ENCODE measurements around the gene NFATC1.

The NFATC1 gene

GRCh38 chr18:79470547-79470946 is 74.8 kb downstream of the NFATC1 start:
- Histone ChIP-seq H3K27ac (ENCODE audit: poor library complexity, severe bottlenecking) (no peak overlapping the region), H3K4me3 (ENCODE audit: severe bottlenecking) (no peak overlapping the region), H3K27me3 (ENCODE audit: insufficient read depth, poor library complexity, severe bottlenecking) (no peaks in the 10 kb centered on the region), H3K9me3 (ENCODE audit: severe bottlenecking) (no peaks in the 10 kb centered on the region), H3K36me3 (ENCODE audit: low read depth) (no peaks in the 10 kb centered on the region), H3K4me1 (ENCODE audit: insufficient read depth, poor library complexity, severe bottlenecking) (no peaks in the 10 kb centered on the region)
- no peak for TF ChIP-seq CTCF (IDR thresholded peaks at IDR 0.05; ENCODE audit: poor library complexity, severe bottlenecking)
- ATAC-seq (ENCODE audit: low read depth) (no peak), DNase-seq (ENCODE audit: low spot score) (no peak)

- Histone ChIP-seq H3K27me3 (ENCODE audit: insufficient read depth, poor library complexity, severe bottlenecking) (no peaks in the 10 kb centered on the region), H3K9me3 (ENCODE audit: severe bottlenecking) (no peaks in the 10 kb centered on the region), H3K36me3 (ENCODE audit: low read depth) (no peaks in the 10 kb centered on the region), H3K27ac (ENCODE audit: poor library complexity, severe bottlenecking) (no peak overlapping the region), H3K4me1 (ENCODE audit: insufficient read depth, poor library complexity, severe bottlenecking) (no peaks in the 10 kb centered on the region), H3K4me3 (ENCODE audit: severe bottlenecking) (no peak overlapping the region)
- ATAC-seq (ENCODE audit: low read depth) (no peak), DNase-seq (ENCODE audit: low spot score) (no peak)
- TF ChIP-seq CTCF (IDR thresholded peaks at IDR 0.05; ENCODE audit: poor library complexity, severe bottlenecking), result no peak
Measured at GRCh38 chr18:79471046-79471445, 75.3 kb downstream of the NFATC1 start.

GRCh38 chr18:79471597-79471996 is 75.9 kb downstream of the NFATC1 start:
- H3K36me3 ChIP-seq (ENCODE audit: low read depth), result no peaks in the 10 kb centered on the region
- no peak overlapping the region for H3K4me3 ChIP-seq (ENCODE audit: severe bottlenecking)
- no peak overlapping the region for H3K27ac ChIP-seq (ENCODE audit: poor library complexity, severe bottlenecking)
- TF ChIP-seq CTCF (IDR thresholded peaks at IDR 0.05; ENCODE audit: poor library complexity, severe bottlenecking), result no peak
- no peak for ATAC-seq (ENCODE audit: low read depth)
- no peaks in the 10 kb centered on the region for H3K27me3 ChIP-seq (ENCODE audit: insufficient read depth, poor library complexity, severe bottlenecking)
- DNase-seq (ENCODE audit: low spot score), result no peak
- no peaks in the 10 kb centered on the region for H3K4me1 ChIP-seq (ENCODE audit: insufficient read depth, poor library complexity, severe bottlenecking)
- no peaks in the 10 kb centered on the region for H3K9me3 ChIP-seq (ENCODE audit: severe bottlenecking)

- no peak for TF ChIP-seq CTCF (IDR thresholded peaks at IDR 0.05; ENCODE audit: poor library complexity, severe bottlenecking)
- Histone ChIP-seq H3K4me1 (ENCODE audit: insufficient read depth, poor library complexity, severe bottlenecking) (no peaks in the 10 kb centered on the region), H3K27ac (ENCODE audit: poor library complexity, severe bottlenecking) (no peak overlapping the region), H3K9me3 (ENCODE audit: severe bottlenecking) (no peaks in the 10 kb centered on the region), H3K27me3 (ENCODE audit: insufficient read depth, poor library complexity, severe bottlenecking) (no peaks in the 10 kb centered on the region), H3K4me3 (ENCODE audit: severe bottlenecking) (no peak overlapping the region), H3K36me3 (ENCODE audit: low read depth) (no peaks in the 10 kb centered on the region)
- ATAC-seq (ENCODE audit: low read depth), result no peak
- DNase-seq (ENCODE audit: low spot score), result no peak
Measured at GRCh38 chr18:79472176-79472575, 76.4 kb downstream of the NFATC1 start.

GRCh38 chr18:79472946-79473345 is 77.2 kb downstream of the NFATC1 start:
- Histone ChIP-seq H3K36me3 (ENCODE audit: low read depth) (no peaks in the 10 kb centered on the region), H3K4me3 (ENCODE audit: severe bottlenecking) (no peak overlapping the region), H3K4me1 (ENCODE audit: insufficient read depth, poor library complexity, severe bottlenecking) (no peaks in the 10 kb centered on the region), H3K27me3 (ENCODE audit: insufficient read depth, poor library complexity, severe bottlenecking) (no peaks in the 10 kb centered on the region), H3K9me3 (ENCODE audit: severe bottlenecking) (no peaks in the 10 kb centered on the region), H3K27ac (ENCODE audit: poor library complexity, severe bottlenecking) (no peak overlapping the region)
- ATAC-seq (ENCODE audit: low read depth) (no peak), DNase-seq (ENCODE audit: low spot score) (no peak)
- no peak for TF ChIP-seq CTCF (IDR thresholded peaks at IDR 0.05; ENCODE audit: poor library complexity, severe bottlenecking)
